Heart left ventricle (tissue), 16 donors: ENCODE measurements around the gene RAB40A. TPM values are rescaled to one million over a fixed set of nuclear protein-coding genes. Genes with fewer than 3 reads are reported as not detected.
"Not testable (repeated sequence)": the region's sequence is repeated elsewhere in the genome, so short reads cannot be mapped to it uniquely, and the experiment has no call there.

ENCODE experiments used
- ATAC-seq, 4 donors: fragments of 200-7000 bp; cut with Tn5 transposase; one replicate each; pipeline ENCODE4 v1.9.1; 2020 to 2022; ENCODE audit warnings: moderate library complexity in 4 of 4, mild to moderate bottlenecking in 3 of 4, moderate number of reproducible peaks in 1 of 4
- DNase-seq, 5 donors: peaks; one replicate each; pipeline ENCODE4 v3.0.0-alpha.2; 2020
- H3K27ac ChIP-seq, 12 donors: fragments of 200-600 bp; sonication (generic) in 4 of 12; one replicate each; pipeline versions ENCODE4 v1.5.0 to v1.8.0; 2016 to 2022; ENCODE audit warnings: mild to moderate bottlenecking in 2 of 12
- H3K27me3 ChIP-seq, 9 donors: fragments of 200-600 bp; sonication (generic) in 2 of 9; one replicate each; pipeline versions ENCODE4 v1.5.1 to v1.8.0; 2016 to 2022; ENCODE audit warnings: mild to moderate bottlenecking in 3 of 9
- H3K36me3 ChIP-seq, 9 donors: fragments of 200-600 bp; sonication (generic) in 2 of 9; one replicate each; pipeline versions ENCODE4 v1.5.0 to v1.8.0; 2018 to 2022; ENCODE audit warnings: mild to moderate bottlenecking in 2 of 9
- H3K4me1 ChIP-seq, 12 donors: fragments of 200-600 bp; sonication (generic) in 4 of 12; one replicate each; pipeline versions ENCODE4 v1.5.0 to v1.8.0; 2016 to 2022; ENCODE audit warnings: mild to moderate bottlenecking in 3 of 12
- H3K4me3 ChIP-seq, 12 donors: fragments of 200-600 bp; sonication (generic) in 4 of 12; one replicate each; pipeline versions ENCODE4 v1.5.0 to v1.8.0; 2017 to 2022; ENCODE audit warnings: mild to moderate bottlenecking in 9 of 12, moderate library complexity in 4 of 12
- H3K9me3 ChIP-seq, 12 donors: fragments of 200-600 bp; sonication (generic) in 4 of 12; one replicate each; pipeline versions ENCODE4 v1.5.0 to v1.8.0; 2016 to 2022; ENCODE audit warnings: mild to moderate bottlenecking in 1 of 12
- POLR2A ChIP-seq, 2 donors: fragments of 450-650 bp; IDR thresholded peaks; one replicate each; pipeline ENCODE4 v1.6.1; 2017; ENCODE audit warnings: antibody characterized with exemption in 2 of 2, mild to moderate bottlenecking in 2 of 2, moderate library complexity in 2 of 2
- WGBS, 4 donors: extraction: QIAGEN DNeasy Blood & Tissue Kit in 2 of 4; methylation state at CpG; one replicate each; pipeline versions ENCODE4 v1.1.5 to v1.1.7; 2013 to 2018; 5-methylcytosine and 5-hydroxymethylcytosine counted together
- intact Hi-C, 10 donors: fragments of 100-400 bp; cut with DNase I; formaldehyde crosslinking; loops; one replicate each; pipeline versions ENCODE4 v1.11.1 to v1.14.2; 2022
- polyA plus RNA-seq, 2 donors: library from polyadenylated mRNA; stranded (reverse); fragments of 200-250 nt; gene quantifications; one replicate each; pipeline ENCODE4 v1.2.3, GENCODE V29; 2013
- total RNA-seq, 9 donors: library from RNA; depleted of rRNA in 2 of 9; stranded (reverse); fragments of >200 nt in 2 of 9; fragmentation: NEBNext Ultra II Directional in 3 of 9; extraction: Animal tissue kit (Norgen Biotek cat#: 25700) in 3 of 9; gene quantifications; one replicate each; pipeline versions ENCODE4 v1.1.0 to v1.2.4, GENCODE V29; 2016 to 2023
- TF ChIP-seq, protein P1 (sequence below), 12 donors: fragments of 200-600 bp; sonication (generic) in 4 of 12; IDR thresholded peaks; one replicate each; pipeline versions ENCODE4 v1.5.0 to v1.8.0; 2018 to 2022; ENCODE audit warnings: antibody characterized with exemption in 12 of 12, mild to moderate bottlenecking in 5 of 12
- donor health status: ischemic (EF 13 %, LVEDD 7.1; RV severe dilation, severe dysfunction).
- donor health status: healthy with polysubstance abuse.
- donor health status: DM: no; HTN: yes; CAD: no.
- donor health status: DM: no; HTN: no; CAD: no.
- donor health status: ischemic (EF 25% LVEDD 6.9; RV normal size, moderate dysfunction).
- donor health status: ischemic (EF 25% LVEDD 5.7; RV mildly dilated, moderate dysfunction).
- donor health status: healthy.
- donor health status: DM: yes; HTN: yes; CAD: no.
- donor health status: ischemic (EF 35%, LVEDD 5.7; RV mildly dilated, moderate dysfunction).
- donor health status: nonischemic (EF 11% LVEDD 7.7; RV severe dilation, severe dysfunction).
- donor health status: DM: yes; HTN: yes; CAD: no.
- donor health status: PGD.
- donor health status: ischemic (EF 29% LVEDD 5.4; RV normal size, mild dysfunction).
- donor health status: nonischemic (EF 23%, LVEDD 6.1; RV moderate dilation, normal function).

Gene RAB40A
- total and polyA plus RNA-seq, 11 donors: 0.11 to 0.43 (median 0.13) TPM; not detected in 6

DNA sequence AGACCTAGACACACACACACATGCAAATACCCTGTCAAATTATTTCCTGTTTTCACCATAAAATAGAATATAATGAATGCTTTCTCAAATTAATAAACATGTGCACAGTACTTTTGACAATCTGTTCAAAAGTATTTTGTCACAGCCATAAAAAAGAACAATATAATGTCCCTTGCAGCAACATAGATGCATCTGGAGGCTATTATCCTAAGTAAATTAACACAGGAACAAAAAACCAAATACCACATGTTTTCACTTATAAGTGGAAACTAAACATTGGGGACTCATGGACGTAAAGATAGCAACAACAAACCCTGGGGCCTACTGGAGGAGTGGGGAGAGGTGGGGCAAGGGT is 15.5 kb downstream of the RAB40A start:
- WGBS, 4 donors: 38 to 86% (median 65%) methylated on average over 1 of the region's 1 CpG
- H3K4me1 ChIP-seq: no peaks in the 10 kb centered on the region
- H3K4me3 ChIP-seq: no peak overlapping the region
- no peak overlapping the region for H3K27ac ChIP-seq
- DNase-seq (no peak), ATAC-seq (no peak)
- H3K36me3 ChIP-seq: no peaks in the 10 kb centered on the region
- TF ChIP-seq, protein P1, sequence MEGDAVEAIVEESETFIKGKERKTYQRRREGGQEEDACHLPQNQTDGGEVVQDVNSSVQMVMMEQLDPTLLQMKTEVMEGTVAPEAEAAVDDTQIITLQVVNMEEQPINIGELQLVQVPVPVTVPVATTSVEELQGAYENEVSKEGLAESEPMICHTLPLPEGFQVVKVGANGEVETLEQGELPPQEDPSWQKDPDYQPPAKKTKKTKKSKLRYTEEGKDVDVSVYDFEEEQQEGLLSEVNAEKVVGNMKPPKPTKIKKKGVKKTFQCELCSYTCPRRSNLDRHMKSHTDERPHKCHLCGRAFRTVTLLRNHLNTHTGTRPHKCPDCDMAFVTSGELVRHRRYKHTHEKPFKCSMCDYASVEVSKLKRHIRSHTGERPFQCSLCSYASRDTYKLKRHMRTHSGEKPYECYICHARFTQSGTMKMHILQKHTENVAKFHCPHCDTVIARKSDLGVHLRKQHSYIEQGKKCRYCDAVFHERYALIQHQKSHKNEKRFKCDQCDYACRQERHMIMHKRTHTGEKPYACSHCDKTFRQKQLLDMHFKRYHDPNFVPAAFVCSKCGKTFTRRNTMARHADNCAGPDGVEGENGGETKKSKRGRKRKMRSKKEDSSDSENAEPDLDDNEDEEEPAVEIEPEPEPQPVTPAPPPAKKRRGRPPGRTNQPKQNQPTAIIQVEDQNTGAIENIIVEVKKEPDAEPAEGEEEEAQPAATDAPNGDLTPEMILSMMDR (IDR thresholded peaks at IDR 0.05): no peak
- TF ChIP-seq POLR2A (IDR thresholded peaks at IDR 0.05): no peak
- peaks cover 0 to 6% (median 0%) of the 10 kb centered on the region in 9 donors for H3K27me3 ChIP-seq
- intact Hi-C loops: no loop called here
- no peaks in the 10 kb centered on the region for H3K9me3 ChIP-seq

DNA sequence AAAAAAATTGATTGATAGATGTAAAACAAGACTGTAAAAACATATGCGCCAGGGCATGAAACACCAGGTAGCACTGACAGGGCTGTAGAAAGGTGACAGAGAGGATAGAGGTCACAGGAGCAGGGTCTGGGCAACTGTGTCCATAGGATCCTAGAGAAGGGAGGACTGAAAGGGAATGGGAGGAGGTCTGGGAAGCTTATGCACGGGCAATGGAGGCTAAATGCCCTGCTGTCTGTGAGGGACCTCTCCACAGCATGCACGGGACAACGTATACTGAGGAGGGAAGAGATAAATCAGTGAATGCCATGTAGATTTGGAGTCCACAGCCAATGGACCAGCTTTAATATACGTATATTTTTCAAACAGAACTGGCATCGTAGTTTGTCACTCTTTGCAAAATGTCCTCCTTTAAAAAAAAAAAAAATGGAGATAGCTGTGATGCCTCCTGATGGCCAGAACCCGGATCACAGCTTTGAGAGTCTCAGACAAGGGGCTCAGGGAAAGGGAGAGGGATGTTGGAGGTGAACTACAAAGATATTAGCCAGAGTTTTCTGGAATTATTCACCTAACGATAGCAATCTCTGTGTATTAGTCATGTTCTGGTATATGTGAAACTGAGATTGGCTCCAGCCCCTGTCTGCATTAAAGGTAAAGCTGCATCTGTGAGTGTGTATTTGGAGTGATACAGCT is 16.0 kb downstream of the RAB40A start:
- Histone ChIP-seq H3K27ac (no peak overlapping the region), H3K4me1 (no peaks in the 10 kb centered on the region), H3K9me3 (no peaks in the 10 kb centered on the region), H3K4me3 (no peak overlapping the region), H3K27me3 (peaks cover 0 to 6% (median 0%) of the 10 kb centered on the region in 9 donors), H3K36me3 (no peaks in the 10 kb centered on the region)
- WGBS, 4 donors: 62 to 76% (median 67%) methylated on average over 8 of the region's 8 CpGs
- no peak for ATAC-seq
- intact Hi-C loops: no loop called here
- TF ChIP-seq, protein P1 (IDR thresholded peaks at IDR 0.05): no peak
- no peak for TF ChIP-seq POLR2A (IDR thresholded peaks at IDR 0.05)
- DNase-seq: no peak

DNA sequence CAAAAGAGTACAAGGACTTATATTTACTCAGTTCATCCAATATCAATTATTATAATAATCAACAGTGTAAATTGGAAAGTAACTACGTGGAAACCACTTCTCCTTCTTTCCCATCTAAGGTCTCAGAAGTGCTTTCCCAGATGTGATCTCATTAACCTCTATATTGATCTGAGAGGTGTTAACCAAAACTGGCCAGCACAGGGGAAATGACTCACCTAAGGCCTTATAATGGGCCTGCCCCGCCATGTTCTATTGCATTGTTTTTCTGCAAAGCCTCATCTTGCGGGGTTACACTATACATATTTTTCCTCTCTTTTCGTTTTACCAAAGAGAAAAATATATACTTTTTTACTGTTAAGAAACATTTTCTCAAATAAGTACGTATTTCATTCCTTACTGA is 20.5 kb downstream of the RAB40A start:
- DNase-seq (no peak), ATAC-seq (no peak)
- H3K4me3 ChIP-seq: no peak overlapping the region
- peaks cover 0 to 5% (median 0%) of the 10 kb centered on the region in 9 donors for H3K27me3 ChIP-seq
- H3K4me1 ChIP-seq: no peaks in the 10 kb centered on the region
- H3K9me3 ChIP-seq: no peaks in the 10 kb centered on the region
- WGBS, 4 donors: 69 to 89% (median 83%) methylated on average over 5 of the region's 5 CpGs
- intact Hi-C loops: no loop called here
- no peaks in the 10 kb centered on the region for H3K36me3 ChIP-seq
- H3K27ac ChIP-seq: no peak overlapping the region
- TF ChIP-seq POLR2A (IDR thresholded peaks at IDR 0.05): no peak

DNA sequence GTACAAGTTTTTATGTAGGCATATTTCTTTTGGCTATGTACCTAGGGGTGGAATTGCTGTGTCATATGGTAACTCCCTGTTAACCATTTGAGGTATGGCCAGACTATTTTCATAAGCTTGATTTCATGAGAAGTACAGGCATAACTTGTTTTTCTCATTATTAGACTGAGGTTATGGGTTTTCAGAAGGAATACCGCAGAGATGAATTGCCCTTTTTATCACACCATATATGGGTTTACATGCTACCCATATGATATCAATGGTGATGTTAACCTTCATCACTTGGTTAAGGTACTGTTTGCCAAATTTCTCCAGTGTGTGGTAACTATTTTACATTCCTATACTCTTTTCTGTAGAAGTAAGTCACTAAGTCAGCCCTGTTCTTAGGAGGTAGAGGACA is 23.5 kb downstream of the RAB40A start:
- ATAC-seq (no peak), DNase-seq (no peak)
- Histone ChIP-seq H3K27ac (no peak overlapping the region), H3K4me3 (no peak overlapping the region), H3K4me1 (no peaks in the 10 kb centered on the region), H3K36me3 (no peaks in the 10 kb centered on the region), H3K27me3 (peaks cover 0 to 8% (median 0%) of the 10 kb centered on the region in 9 donors), H3K9me3 (no peaks in the 10 kb centered on the region)
- WGBS, 4 donors: 92 to 100% (median 94%) methylated on average over 1 of the region's 1 CpG
- intact Hi-C loops: no loop called here
- TF ChIP-seq POLR2A (IDR thresholded peaks at IDR 0.05): no peak
- TF ChIP-seq, protein P1 (IDR thresholded peaks at IDR 0.05): no peak

DNA sequence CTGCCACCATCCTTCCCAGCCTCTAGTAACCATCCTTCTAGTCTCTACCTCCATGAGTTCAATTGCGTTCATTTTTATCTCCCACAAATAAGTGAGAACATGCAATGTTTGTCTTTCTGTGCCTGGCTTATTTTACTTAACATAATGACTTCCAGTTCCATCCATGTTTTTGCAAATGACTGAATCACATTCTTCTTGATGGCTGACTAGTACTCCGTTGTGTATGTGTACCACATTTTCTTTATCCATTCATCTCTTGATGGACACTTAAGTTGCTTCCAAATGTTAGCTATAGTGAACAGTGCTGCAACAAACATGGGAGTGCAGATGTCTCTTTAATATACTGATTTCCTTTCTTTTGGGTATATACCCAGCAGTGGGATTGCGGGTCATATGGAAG is 25.7 kb downstream of the RAB40A start:
- WGBS, 4 donors: 85 to 95% (median 92%) methylated on average over 3 of the region's 3 CpGs
- H3K36me3 ChIP-seq, H3K4me3 ChIP-seq, H3K4me1 ChIP-seq, H3K27me3 ChIP-seq, H3K27ac ChIP-seq, intact Hi-C loops, DNase-seq, ATAC-seq, H3K9me3 ChIP-seq: not testable (repeated sequence)
